Vagina (tissue), 2 donors: ENCODE data around the gene OR13C8. TPM values are rescaled to one million over a fixed set of nuclear protein-coding genes. Genes with fewer than 3 reads are reported as not detected.
"Not testable (repeated sequence)": the region's sequence is repeated elsewhere in the genome, so short reads cannot be mapped to it uniquely, and the experiment has no call there.

Experiments used
- DNase-seq, 2 donors: peaks; one replicate each; pipeline ENCODE4 v3.0.0-alpha.2; 2017; ENCODE audit errors: extremely low spot score in 2 of 2
- H3K27ac ChIP-seq: fragments of 200-600 bp; sonication (generic); one replicate; pipeline ENCODE4 v1.5.1; 2019
- H3K27me3 ChIP-seq: fragments of 200-600 bp; sonication (generic); one replicate; pipeline ENCODE4 v1.5.1; 2019
- H3K36me3 ChIP-seq, 2 donors: fragments of 200-600 bp; sonication (generic); one replicate each; pipeline ENCODE4 v1.5.1; 2017 to 2019
- H3K4me1 ChIP-seq: fragments of 200-600 bp; sonication (generic); one replicate; pipeline ENCODE4 v1.5.1; 2019
- H3K4me3 ChIP-seq, 2 donors: fragments of 200-600 bp; sonication (generic); 1 replicate in 1 of 2; 2 replicates in 1 of 2; pipeline ENCODE4 v1.5.1; 2016 to 2019
- H3K9me3 ChIP-seq: fragments of 200-600 bp; sonication (generic); one replicate; pipeline ENCODE4 v1.5.1; 2019
- POLR2A ChIP-seq, 2 donors: fragments of 450-650 bp; IDR thresholded peaks; one replicate each; pipeline ENCODE4 v1.6.1; 2017; ENCODE audit warnings: antibody characterized with exemption in 2 of 2, mild to moderate bottlenecking in 2 of 2, moderate library complexity in 2 of 2
- POLR2AphosphoS5 ChIP-seq, 2 donors: sonication (generic); formaldehyde crosslinking; IDR thresholded peaks; one replicate each; pipeline ENCODE4 v1.9.0; 2017; ENCODE audit warnings: antibody characterized with exemption in 2 of 2, mild to moderate bottlenecking in 2 of 2, low read depth in 1 of 2; ENCODE audit not compliant: insufficient read depth in 1 of 2
- intact Hi-C: fragments of 100-400 bp; cut with DNase I; formaldehyde crosslinking; loops from one replicate; pipeline ENCODE4 v1.15.1; 2023
- total RNA-seq: library from RNA; depleted of rRNA; stranded (reverse); fragments of >200 nt; gene quantifications from one replicate; pipeline ENCODE4 v1.2.3, GENCODE V29; 2016
- TF ChIP-seq, protein P1 (sequence below), 3 experiments: fragments of 450-650 bp in 2 of 3; fragments of 200-600 bp in 1 of 3; sonication (generic) in 1 of 3; IDR thresholded peaks; one replicate each; pipeline ENCODE4 v1.5.1; 2017 to 2019; ENCODE audit warnings: antibody characterized with exemption in 3 of 3, mild to moderate bottlenecking in 2 of 3, moderate library complexity in 2 of 3

The OR13C8 gene, protein sequence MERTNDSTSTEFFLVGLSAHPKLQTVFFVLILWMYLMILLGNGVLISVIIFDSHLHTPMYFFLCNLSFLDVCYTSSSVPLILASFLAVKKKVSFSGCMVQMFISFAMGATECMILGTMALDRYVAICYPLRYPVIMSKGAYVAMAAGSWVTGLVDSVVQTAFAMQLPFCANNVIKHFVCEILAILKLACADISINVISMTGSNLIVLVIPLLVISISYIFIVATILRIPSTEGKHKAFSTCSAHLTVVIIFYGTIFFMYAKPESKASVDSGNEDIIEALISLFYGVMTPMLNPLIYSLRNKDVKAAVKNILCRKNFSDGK
- total RNA-seq = not detected

DNA sequence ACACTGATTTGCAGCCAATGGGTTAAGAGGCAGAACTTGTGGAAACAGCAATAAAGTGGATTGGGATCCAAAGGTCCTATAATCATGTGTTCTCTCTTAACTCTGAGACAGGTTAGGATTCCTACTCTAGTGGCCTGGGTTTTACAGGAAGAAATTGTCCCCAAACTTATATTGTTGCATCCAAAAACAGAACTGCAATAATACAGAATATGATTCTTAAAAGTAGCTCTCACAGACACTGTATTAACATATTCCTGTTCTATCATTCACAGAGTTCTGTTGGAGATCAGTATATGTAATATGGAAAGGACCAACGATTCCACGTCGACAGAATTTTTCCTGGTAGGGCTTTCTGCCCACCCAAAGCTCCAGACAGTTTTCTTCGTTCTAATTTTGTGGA lies at the start of gene OR13C8:
Gene OR13C8 (plus strand): TSS at position 301 of the 400 bp plus-strand sequence. CDS start 0 bp downstream, at position 301.
- Histone ChIP-seq H3K27me3 (no peaks in the 10 kb centered on the region), H3K9me3 (no peaks in the 10 kb centered on the region), H3K36me3 (no peaks in the 10 kb centered on the region), H3K4me3 (no peak within 1 kb of the TSS), H3K4me1 (no peaks in the 10 kb centered on the region), H3K27ac (no peak within 1 kb of the TSS)
- TF ChIP-seq, protein P1, sequence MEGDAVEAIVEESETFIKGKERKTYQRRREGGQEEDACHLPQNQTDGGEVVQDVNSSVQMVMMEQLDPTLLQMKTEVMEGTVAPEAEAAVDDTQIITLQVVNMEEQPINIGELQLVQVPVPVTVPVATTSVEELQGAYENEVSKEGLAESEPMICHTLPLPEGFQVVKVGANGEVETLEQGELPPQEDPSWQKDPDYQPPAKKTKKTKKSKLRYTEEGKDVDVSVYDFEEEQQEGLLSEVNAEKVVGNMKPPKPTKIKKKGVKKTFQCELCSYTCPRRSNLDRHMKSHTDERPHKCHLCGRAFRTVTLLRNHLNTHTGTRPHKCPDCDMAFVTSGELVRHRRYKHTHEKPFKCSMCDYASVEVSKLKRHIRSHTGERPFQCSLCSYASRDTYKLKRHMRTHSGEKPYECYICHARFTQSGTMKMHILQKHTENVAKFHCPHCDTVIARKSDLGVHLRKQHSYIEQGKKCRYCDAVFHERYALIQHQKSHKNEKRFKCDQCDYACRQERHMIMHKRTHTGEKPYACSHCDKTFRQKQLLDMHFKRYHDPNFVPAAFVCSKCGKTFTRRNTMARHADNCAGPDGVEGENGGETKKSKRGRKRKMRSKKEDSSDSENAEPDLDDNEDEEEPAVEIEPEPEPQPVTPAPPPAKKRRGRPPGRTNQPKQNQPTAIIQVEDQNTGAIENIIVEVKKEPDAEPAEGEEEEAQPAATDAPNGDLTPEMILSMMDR (IDR thresholded peaks at IDR 0.05) = no peak
- TF ChIP-seq POLR2AphosphoS5 (IDR thresholded peaks at IDR 0.05; ENCODE audit: insufficient read depth in 1 of 2, low read depth in 1 of 2) = no peak
- TF ChIP-seq POLR2A (IDR thresholded peaks at IDR 0.05) = no peak
- DNase-seq = no peak
- intact Hi-C loops = no loop called here

DNA sequence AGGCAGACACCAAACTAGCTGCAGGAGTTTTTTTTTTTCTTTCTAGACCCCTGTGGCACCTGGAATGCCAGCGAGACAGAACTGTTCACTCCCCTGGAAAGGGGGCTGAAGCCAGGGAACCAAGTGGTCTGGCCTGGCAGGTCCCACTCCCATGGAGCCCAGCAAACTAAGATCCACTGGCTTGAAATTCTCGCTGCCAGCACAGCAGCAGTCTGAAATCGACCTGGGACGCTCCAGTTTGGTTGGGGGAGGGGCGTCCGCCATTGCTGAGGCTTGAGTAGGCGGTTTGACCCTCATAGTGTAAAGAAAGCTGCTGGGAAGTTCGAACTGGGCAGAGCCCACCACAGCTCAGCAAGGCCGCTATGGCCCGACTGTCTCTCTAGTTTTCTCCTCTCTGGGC lies 48.7 kb upstream of the OR13C8 start:
- not testable (repeated sequence) for DNase-seq

DNA sequence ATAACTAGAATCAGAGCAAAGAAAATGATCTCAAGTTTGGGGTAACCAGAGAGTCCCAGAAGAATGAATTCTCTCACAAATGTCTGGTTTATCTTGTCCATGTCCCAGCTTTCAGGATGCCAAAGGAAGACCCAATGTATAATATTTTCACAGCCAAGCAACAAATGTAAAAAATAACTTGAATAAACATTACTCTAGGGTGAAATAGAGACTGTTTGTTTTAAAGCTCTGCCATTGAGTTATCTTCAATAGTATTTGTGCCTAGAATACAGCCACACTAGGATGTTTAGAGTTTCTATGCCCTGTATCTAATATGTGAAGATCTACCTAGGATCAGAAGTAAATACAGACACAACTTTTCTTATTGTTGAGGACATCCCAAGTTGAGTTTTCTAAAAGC lies 41.9 kb upstream of the OR13C8 start, which contains the start of gene OR13C4:
Gene OR13C4 (minus strand): TSS at position 101 of the 400 bp plus-strand sequence. CDS start 0 bp downstream, at position 101.
- Histone ChIP-seq H3K27me3 (no peaks in the 10 kb centered on the region), H3K4me1 (no peaks in the 10 kb centered on the region), H3K4me3 (no peak within 1 kb of the TSS), H3K9me3 (no peaks in the 10 kb centered on the region), H3K27ac (no peak within 1 kb of the TSS), H3K36me3 (no peaks in the 10 kb centered on the region)
- DNase-seq = no peak
- TF ChIP-seq POLR2A (IDR thresholded peaks at IDR 0.05) = no peak
- TF ChIP-seq, protein P1 (IDR thresholded peaks at IDR 0.05) = no peak
- intact Hi-C loops = no loop called here

More for the DNA sequence above, 48.7 kb upstream of the OR13C8 start:
- H3K9me3 ChIP-seq, H3K27ac ChIP-seq, H3K4me1 ChIP-seq, H3K27me3 ChIP-seq, H3K36me3 ChIP-seq, intact Hi-C loops, H3K4me3 ChIP-seq: not testable (repeated sequence)

DNA sequence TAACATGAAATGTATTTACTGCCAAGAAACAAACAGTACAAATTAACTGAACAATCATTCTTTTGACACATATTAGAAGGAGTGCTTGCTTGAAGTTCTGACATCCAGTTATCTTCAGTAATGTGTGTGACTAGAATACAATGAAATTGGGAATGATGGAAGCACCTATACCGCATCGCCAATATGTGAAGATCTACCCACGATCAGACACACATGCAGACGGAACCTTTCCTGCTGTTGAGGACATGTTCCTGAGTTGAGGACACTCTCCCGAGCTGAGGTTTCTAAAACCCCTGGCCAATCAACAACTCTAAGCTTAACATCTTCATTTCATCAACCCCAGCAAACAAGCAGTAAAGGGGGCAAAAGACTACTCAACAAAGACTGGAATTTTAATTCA lies 32.2 kb upstream of the OR13C8 start, which contains the start of gene OR13C3:
Gene OR13C3 (minus strand): TSS at position 101 of the 400 bp plus-strand sequence. CDS start 133 bp downstream, outside the sequence.
- intact Hi-C loops = no loop called here
- TF ChIP-seq POLR2AphosphoS5 (IDR thresholded peaks at IDR 0.05; ENCODE audit: insufficient read depth in 1 of 2, low read depth in 1 of 2) (no peak), POLR2A (IDR thresholded peaks at IDR 0.05) (no peak)
- TF ChIP-seq, protein P1 (IDR thresholded peaks at IDR 0.05) = no peak
- DNase-seq = no peak
- no peaks in the 10 kb centered on the region for H3K36me3 ChIP-seq
- H3K27ac ChIP-seq = no peak within 1 kb of the TSS
- H3K4me1 ChIP-seq = no peaks in the 10 kb centered on the region
- no peaks in the 10 kb centered on the region for H3K9me3 ChIP-seq
- no peak within 1 kb of the TSS for H3K4me3 ChIP-seq
- H3K27me3 ChIP-seq = no peaks in the 10 kb centered on the region

DNA sequence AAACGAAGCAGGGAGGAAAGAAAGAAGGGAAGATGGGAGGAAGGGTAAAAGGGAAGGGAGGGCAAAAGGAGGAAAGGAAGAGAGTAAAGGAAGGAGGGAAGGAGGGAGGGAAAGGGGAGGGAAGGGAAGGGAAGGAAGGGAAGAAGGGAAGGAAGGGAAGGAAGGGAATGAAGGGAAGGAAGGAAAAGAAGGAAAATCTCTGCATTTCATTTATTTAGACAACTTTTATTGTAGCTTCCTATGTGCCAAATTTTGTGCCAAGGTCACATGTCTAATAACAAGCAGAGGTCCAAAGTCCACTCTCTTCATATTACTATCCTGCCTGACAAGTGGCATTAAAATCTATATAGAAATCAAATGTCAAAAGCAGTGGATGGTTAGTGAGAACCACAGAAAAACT lies 29.7 kb upstream of the OR13C8 start:
- H3K36me3 ChIP-seq = no peaks in the 10 kb centered on the region
- no peak overlapping the region for H3K27ac ChIP-seq
- no peak for DNase-seq
- no peaks in the 10 kb centered on the region for H3K9me3 ChIP-seq
- TF ChIP-seq POLR2AphosphoS5 (IDR thresholded peaks at IDR 0.05; ENCODE audit: insufficient read depth in 1 of 2, low read depth in 1 of 2) (no peak), POLR2A (IDR thresholded peaks at IDR 0.05) (no peak)
- TF ChIP-seq, protein P1 (IDR thresholded peaks at IDR 0.05) = no peak
- intact Hi-C loops = no loop called here
- no peaks in the 10 kb centered on the region for H3K4me1 ChIP-seq
- H3K27me3 ChIP-seq = no peaks in the 10 kb centered on the region
- no peak overlapping the region for H3K4me3 ChIP-seq
